NCI-H1694 (cell line): ENCODE results near the gene MAP3K2.
A peak's percentile ranks its signal among the peaks of the same experiment; 100 is the strongest.
"Not testable (repeated sequence)": the region's sequence is repeated elsewhere in the genome, so short reads cannot be mapped to it uniquely, and the experiment has no call there.

ENCODE experiments used
- DNase-seq: peaks from one replicate; lab custom pipeline; 2025; lab: John Stamatoyannopoulos, UW

The MAP3K2 gene

DNA sequence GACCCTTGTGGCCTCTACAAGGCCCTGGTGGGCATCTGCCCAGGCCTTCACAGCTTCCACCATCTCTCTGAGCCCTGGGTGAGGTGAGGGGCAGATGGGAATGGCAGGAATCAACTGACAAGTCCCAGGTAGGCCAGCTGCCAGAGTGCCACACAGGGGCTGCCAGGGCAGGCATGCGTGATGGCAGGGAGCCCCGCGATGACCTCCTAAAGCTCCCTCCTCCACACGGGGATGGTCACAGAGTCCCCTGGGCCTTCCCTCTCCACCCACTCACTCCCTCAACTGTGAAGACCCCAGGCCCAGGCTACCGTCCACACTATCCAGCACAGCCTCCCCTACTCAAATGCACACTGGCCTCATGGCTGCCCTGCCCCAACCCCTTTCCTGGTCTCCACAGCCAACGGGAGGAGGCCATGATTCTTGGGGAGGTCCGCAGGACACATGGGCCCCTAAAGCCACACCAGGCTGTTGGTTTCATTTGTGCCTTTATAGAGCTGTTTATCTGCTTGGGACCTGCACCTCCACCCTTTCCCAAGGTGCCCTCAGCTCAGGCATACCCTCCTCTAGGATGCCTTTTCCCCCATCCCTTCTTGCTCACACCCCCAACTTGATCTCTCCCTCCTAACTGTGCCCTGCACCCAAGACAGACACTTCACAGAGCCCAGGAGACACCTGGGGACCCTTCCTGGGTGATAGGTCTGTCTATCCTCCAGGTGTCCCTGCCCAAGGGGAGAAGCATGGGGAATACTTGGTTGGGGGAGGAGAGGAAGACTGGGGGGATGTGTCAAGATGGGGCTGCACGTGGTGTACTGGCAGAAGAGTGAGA, 32.5 kb upstream of the MAP3K2 start:
- no peak for DNase-seq

- DNase-seq: no peak
Observed at GRCh38 chr2:127419448-127420038, 31.8 kb upstream of the MAP3K2 start.

DNA sequence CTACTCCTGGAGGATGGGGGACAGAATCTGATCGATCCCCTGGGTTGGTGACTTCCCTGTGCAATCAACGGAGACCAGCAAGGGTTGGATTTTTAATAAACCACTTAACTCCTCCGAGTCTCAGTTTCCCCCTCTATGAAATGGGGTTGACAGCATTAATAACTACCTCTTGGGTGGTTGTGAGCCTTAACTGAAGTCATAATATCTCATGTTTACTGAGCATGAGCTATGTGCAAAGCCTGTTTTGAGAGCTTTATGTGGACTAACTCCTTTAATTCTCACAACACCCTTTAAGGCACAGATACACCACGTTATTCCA, 31.3 kb upstream of the MAP3K2 start:
- no peak for DNase-seq

GRCh38 chr2:127418300-127419111, 30.7 kb upstream of the MAP3K2 start, which contains the start of gene PROC:
TSS of gene PROC (plus strand) at chr2:127418427. CDS start at chr2:127419943, 1,516 bp downstream.
- no peak for DNase-seq

GRCh38 chr2:127417406-127417805, 29.6 kb upstream of the MAP3K2 start:
- DNase-seq: no peak

GRCh38 chr2:127416506-127417001, 28.8 kb upstream of the MAP3K2 start:
- DNase-seq: peak; percentile 35

DNA sequence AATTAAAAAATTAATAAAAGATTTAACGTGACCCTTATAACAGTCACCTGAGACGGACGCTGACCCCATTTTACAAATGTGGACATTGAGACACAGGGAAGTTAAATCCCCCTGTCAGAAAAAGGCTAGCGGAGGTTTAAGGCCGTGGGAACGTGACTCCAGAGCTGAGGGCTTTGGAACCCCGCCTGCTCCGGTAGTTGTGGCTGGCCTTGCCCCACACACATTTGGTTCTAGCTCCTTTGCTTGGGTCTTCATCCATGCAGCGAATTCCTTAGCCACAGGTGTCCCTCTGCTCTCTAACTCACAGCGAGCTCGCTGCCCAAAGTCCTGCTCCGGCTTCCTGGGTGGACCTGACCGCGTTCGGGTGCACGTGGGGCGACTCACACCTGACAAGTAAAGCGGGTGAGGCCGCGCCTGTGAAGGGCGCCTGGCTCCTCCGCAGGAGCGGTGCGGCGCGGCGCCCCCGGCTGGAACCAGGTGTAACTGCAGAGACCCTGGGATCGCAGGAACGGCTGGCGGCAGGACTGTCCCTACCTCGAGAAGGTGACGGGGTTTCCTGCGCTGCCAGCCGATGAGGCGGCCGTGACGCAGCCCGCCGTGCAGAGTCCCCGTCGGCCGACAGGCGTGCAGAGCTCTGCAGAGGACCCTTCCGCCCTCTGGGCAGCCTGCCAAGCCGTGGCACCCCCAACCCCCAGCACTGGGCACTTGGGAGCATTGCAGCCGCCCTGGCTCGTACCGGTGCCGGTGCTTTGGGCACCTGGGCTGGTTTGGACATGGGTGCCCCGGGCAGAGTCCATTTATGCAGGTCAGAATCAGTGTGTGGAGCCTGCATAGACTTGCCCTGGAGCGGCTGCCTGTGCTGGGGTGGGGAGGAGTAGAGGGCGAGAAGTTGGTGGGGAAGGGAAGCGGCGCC, 28.1 kb upstream of the MAP3K2 start:
- peak; percentile 47 for DNase-seq

- DNase-seq: no peak
Observed at GRCh38 chr2:127414638-127415592, 27.1 kb upstream of the MAP3K2 start.

GRCh38 chr2:127413782-127414637, 26.2 kb upstream of the MAP3K2 start:
- DNase-seq: no peak

GRCh38 chr2:127413200-127413599, 25.4 kb upstream of the MAP3K2 start:
- no peak for DNase-seq

DNA sequence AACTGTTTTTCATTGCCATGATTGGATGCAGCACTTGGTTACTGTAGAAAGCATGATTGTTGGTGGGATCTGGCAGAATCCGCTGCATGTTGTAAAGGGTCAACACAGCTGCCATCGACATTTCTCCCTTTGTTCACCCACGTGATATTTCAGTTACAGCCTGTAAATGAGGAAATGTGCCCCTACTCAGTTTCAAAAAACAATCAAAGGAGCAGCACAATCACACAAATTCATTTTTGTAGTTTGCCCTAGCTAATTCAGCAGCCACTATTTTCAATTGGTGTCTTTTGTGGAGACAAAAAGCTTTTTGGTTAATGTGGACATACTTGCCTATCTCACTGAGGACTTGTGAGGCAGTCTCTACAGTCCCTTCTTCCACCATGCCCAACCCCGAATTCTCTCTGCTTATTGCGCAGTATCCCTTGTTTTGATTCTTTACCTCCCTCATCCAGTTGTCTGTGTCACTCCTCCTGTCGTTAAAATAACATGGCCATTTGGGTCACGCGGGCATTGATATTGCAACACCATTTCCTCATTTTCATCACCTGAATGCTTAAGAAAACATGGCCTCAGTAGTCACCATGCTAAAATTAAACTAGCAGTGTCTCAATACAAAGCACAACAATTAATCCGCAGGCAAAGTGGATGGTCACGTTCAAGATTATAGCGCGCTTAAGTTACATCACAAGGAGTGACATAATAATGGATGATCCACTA, 24.0 kb upstream of the MAP3K2 start:
- DNase-seq: peak; percentile 33

- DNase-seq: peak; percentile 34
Observed at GRCh38 chr2:127410871-127411652, 23.3 kb upstream of the MAP3K2 start.

DNA sequence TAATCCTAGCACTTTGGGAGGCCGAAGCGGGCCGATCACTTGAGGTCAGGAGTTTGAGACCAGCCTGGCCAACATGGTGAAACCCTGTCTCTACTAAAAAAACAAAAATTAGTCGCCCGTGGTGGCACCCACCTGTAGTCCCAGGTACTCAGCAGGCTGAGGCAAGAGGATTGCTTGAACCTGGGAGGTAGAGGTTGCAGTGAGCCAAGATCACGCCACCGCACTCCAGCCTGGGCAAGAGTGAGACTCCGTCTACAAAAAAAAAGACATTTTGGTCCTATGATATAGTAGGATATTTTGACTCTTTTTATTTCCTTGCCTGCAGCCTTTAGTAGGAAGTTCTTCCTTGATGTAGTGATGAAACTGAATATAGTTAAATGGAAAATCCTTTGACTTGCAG, 21.9 kb upstream of the MAP3K2 start:
- not testable (repeated sequence) for DNase-seq

- no peak for DNase-seq
Observed at GRCh38 chr2:127408807-127409099, 21.0 kb upstream of the MAP3K2 start.

DNA sequence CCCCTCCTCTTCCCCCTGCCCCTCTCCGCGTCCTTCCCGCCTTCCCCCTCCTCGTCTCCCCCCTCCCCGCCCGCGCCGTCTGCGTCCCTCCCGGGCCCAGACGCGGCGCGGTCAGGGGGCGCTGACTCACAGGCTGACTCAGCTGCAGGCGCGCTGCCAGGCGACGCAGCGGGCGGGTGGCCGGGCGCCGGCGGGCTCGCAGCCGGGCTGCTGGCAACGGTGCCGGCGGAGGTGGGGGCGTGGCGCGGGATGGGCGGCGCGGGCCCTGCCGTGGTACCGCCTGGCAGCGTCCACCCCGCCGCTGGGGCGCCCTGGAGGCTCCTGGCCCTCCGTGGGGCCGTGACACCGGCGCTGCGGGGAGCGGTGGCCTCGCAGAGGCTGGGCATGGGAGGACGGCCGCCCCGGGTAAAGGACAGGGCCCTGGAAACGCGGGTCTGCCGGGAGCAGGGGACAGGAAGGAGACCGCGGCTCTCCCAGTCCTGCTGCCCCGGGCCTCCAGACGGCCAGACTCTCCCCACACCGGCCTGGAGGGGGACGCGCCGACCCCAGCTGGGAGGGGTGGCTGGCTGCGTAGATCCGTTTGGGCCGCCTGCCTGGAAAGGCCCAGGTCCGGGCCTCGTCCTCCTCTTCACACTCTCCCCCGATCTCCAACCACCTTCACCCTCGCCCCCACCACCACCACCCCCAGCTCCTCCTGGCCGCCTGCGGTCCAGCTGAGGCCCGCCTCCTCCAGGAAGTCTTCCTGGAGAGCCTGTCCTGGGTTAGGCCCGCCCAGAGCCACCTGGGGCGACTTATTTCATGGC, 20.4 kb upstream of the MAP3K2 start:
- DNase-seq: peak; percentile 54

DNA sequence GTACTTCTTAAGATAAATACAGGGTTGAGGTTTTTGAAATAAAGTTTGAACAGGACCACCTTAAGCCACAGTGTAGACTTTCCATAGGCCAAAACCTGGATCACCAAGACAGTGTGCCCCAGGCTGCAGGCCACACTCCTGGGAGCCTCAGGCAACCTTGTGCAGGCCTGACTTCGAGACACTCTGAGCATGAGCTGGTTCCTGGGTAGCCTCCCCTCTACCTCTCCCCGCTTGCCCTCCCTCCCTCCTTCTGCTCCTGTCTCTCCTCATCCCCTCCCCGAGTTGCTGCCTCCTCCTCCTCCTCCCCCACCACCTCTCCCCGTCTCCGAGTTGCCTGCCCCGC, 19.9 kb upstream of the MAP3K2 start:
- DNase-seq: no peak

- DNase-seq: no peak
Observed at GRCh38 chr2:127407091-127407490, 19.3 kb upstream of the MAP3K2 start.
